K562 (cell line): ENCODE results near the gene LSR. TPM values are rescaled to one million over a fixed set of nuclear protein-coding genes. Genes with fewer than 3 reads are reported as not detected.

Source experiments
- ADNP ChIP-seq: fragments of 200-800 bp; sonication (Bioruptor generic); IDR thresholded peaks from 2 replicates; pipeline ENCODE4 v1.6.1; 2016; ENCODE audit warnings: missing genetic modification characterization, missing compliant biosample characterization
- CBX1 ChIP-seq: sonication (generic); IDR thresholded peaks from 2 replicates; pipeline ENCODE4 v1.6.1; 2016; ENCODE audit warnings: antibody characterized with exemption, low read depth, mild to moderate bottlenecking
- ESRRA ChIP-seq: fragments of 450-650 bp; IDR thresholded peaks from 2 replicates; pipeline ENCODE4 v1.6.1; 2014; ENCODE audit warnings: low read depth, mild to moderate bottlenecking, moderate library complexity, borderline replicate concordance
- GATAD2B ChIP-seq: fragments of 450-650 bp; IDR thresholded peaks from 2 replicates; pipeline ENCODE4 v1.6.1; 2017; ENCODE audit warnings: mild to moderate bottlenecking, borderline replicate concordance
- GTF2A2 ChIP-seq: IDR thresholded peaks from 2 replicates; pipeline ENCODE4 v1.6.1; 2016; ENCODE audit warnings: mild to moderate bottlenecking, missing genetic modification characterization, missing compliant biosample characterization
- HSF4 ChIP-seq: fragments of 250-450 bp; sonication (Bioruptor Pico); IDR thresholded peaks from 2 replicates; pipeline ENCODE4 v2.1.2; 2022; ENCODE audit warnings: mild to moderate bottlenecking, moderate library complexity, borderline replicate concordance
- KLF6 ChIP-seq: fragments of 250-450 bp; sonication (Bioruptor Pico); IDR thresholded peaks from 2 replicates; pipeline ENCODE4 v1.4.0; 2020; ENCODE audit warnings: mild to moderate bottlenecking, moderate library complexity, borderline replicate concordance
- L3MBTL2 ChIP-seq: fragments of 450-650 bp; IDR thresholded peaks from 2 replicates; pipeline ENCODE4 v1.6.1; 2016; ENCODE audit warnings: mild to moderate bottlenecking, moderate library complexity
- LARP7 ChIP-seq: fragments of 450-650 bp; IDR thresholded peaks from 2 replicates; pipeline ENCODE4 v1.6.1; 2016
- NR3C1 ChIP-seq: sonication (generic); formaldehyde crosslinking; IDR thresholded peaks from 2 replicates; pipeline ENCODE4 v1.8.1; 2022; ENCODE audit warnings: missing genetic modification reagents
- NRF1 ChIP-seq, 2 experiments: fragments of 450-650 bp; IDR thresholded peaks in 1 of 2; conservative IDR thresholded peaks in 1 of 2; 2 replicates each; pipeline ENCODE4 v1.6.1; 2014; ENCODE audit warnings: mild to moderate bottlenecking in 2 of 2
- RBM39 ChIP-seq: fragments of 200-400 bp; formaldehyde crosslinking; optimal IDR thresholded peaks from 2 replicates; pipeline ENCODE3; 2018; ENCODE audit warnings: low read depth, low read length
- RUNX1 ChIP-seq: sonication (generic); IDR thresholded peaks from 2 replicates; pipeline ENCODE4 v1.6.1; 2016; ENCODE audit warnings: antibody characterized with exemption, low read depth
- SAFB2 ChIP-seq: fragments of 200-400 bp; formaldehyde crosslinking; IDR thresholded peaks from 2 replicates; pipeline ENCODE4 v1.6.1; 2018; ENCODE audit warnings: borderline replicate concordance, low read length, low read depth, moderate library complexity; ENCODE audit not compliant: severe bottlenecking
- SMAD2 ChIP-seq: fragments of 150-350 bp; IDR thresholded peaks from 2 replicates; pipeline ENCODE4 v1.6.1; 2014; ENCODE audit warnings: low read depth, mild to moderate bottlenecking, low read length
- TARDBP ChIP-seq: fragments of 450-650 bp; IDR thresholded peaks from 2 replicates; pipeline ENCODE4 v1.6.1; 2016
- XRCC4 ChIP-seq: IDR thresholded peaks from one replicate; pipeline ENCODE4 v1.6.1; 2011; ENCODE audit not compliant: insufficient read depth, insufficient read length; ENCODE audit errors: extremely low read depth
- ZNF12 ChIP-seq: sonication (generic); formaldehyde crosslinking; IDR thresholded peaks from 2 replicates; pipeline ENCODE4 v1.4.0; 2020; ENCODE audit warnings: mild to moderate bottlenecking, missing genetic modification reagents
- ZNF133 ChIP-seq: fragments of 250-450 bp; sonication (Bioruptor Pico); IDR thresholded peaks from 2 replicates; pipeline ENCODE4 v1.4.0; 2020; ENCODE audit warnings: mild to moderate bottlenecking
- ZNF280A ChIP-seq: fragments of 450-650 bp; IDR thresholded peaks from 2 replicates; pipeline ENCODE4 v1.6.1; 2018; ENCODE audit warnings: mild to moderate bottlenecking, low read depth; ENCODE audit not compliant: partially characterized antibody
- polyA plus RNA-seq, 8 experiments: library from polyadenylated mRNA; depleted of rRNA in 4 of 8; stranded (reverse) in 5 of 8; unstranded in 3 of 8; fragments of >200 nt; fragmentation: Nextera tagmentation in 2 of 8; fragmentation: Illumina TruSeq in 1 of 8; extraction: Ambion mirVana in 2 of 8; extraction: Trizol in 1 of 8; gene quantifications; 2 replicates each; pipeline versions ENCODE4 v1.2.1 to v1.2.3, GENCODE V29; 2011 to 2014; ENCODE audit warnings: inconsistent platforms in 1 of 8, missing spikeins in 1 of 8
- total RNA-seq, 7 experiments: library from RNA; depleted of rRNA in 6 of 7; stranded (reverse); fragments of >200 nt in 6 of 7; fragmentation: Illumina TruSeq in 2 of 7; extraction: Trizol in 2 of 7; gene quantifications; 2 replicates each; pipeline versions ENCODE4 v1.2.1 to v1.2.3, GENCODE V29; 2011 to 2021; ENCODE audit warnings: low replicate concordance in 1 of 7
- TF ChIP-seq, protein P1 (sequence below): sonication (generic); formaldehyde crosslinking; IDR thresholded peaks from 2 replicates; pipeline ENCODE4 v1.8.1; 2022; ENCODE audit warnings: missing genetic modification reagents
- TF ChIP-seq, protein P2 (sequence below): sonication (generic); formaldehyde crosslinking; IDR thresholded peaks from 2 replicates; pipeline ENCODE4 v1.9.0; 2022; ENCODE audit warnings: mild to moderate bottlenecking, missing genetic modification reagents
- TF ChIP-seq, protein P3 (sequence below), 2 experiments: fragments of 200-800 bp in 1 of 2; sonication (Bioruptor generic) in 1 of 2; sonication (generic) in 1 of 2; formaldehyde crosslinking in 1 of 2; IDR thresholded peaks in 1 of 2; conservative IDR thresholded peaks in 1 of 2; 2 replicates each; pipeline versions ENCODE4 v1.5.0 to v1.6.1; 2016 to 2020; ENCODE audit warnings: missing compliant biosample characterization in 1 of 2, missing genetic modification characterization in 1 of 2, missing genetic modification reagents in 1 of 2

Gene LSR
- total and polyA plus RNA-seq, 9 of the 15 experiments (the other 6 are each of a cell fraction or from before 2014, with no cell fraction given), result 0.44 to 87.9 (median 28.0) TPM

DNA sequence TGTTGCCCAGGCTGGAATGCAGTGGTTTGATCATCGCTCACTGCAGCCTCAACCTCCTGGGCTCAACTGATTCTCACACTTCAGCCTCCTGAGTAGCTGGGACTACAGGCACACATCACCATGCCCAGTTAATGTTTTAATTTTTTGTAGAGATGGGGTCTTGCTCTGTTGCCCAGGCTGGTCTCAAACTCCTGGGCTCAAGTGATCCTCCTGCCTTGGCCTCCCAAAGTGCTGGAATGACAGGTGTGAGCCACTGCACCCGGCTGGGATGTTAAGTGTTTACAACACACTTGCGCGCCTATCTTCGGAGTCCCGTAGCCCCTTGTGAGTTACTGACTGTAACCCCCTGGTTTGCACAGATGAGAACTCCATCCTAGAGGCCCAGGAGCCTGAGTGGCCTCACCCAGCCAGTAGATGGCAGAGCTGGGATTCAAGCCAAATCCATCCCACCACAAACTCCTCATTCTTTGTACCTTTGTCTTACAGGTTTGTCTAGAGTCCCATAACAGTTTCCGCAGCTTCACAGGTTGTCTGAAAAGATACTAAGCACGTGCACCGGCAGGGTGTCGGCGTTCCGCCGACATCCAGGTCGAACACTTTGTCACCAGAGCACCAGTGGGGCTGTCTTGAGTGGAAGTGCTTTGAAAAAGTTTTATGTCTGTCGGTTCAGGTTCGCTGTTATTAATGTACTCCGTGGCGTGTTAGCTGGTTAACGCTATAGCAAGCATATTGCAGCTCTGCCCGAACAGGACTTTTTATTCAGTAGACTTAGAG lies 57.9 kb downstream of the LSR start (continued):
- TF ChIP-seq NR3C1 (CRISPR knock-in tag) (no peak), SAFB2 (no peak), ADNP (tag) (no peak), HSF4 (CRISPR knock-in tag) (no peak; the same call in 1 of the 2 replicates), ZNF12 (CRISPR knock-in tag) (no peak), L3MBTL2 (peak; percentile 71), TARDBP (no peak), RBM39 (no peak), GATAD2B (no peak), GTF2A2 (no peak), SMAD2 (no peak), LARP7 (no peak), CBX1 (0 out of 2 replicates have a peak, but pooled peaks have one; percentile 52), XRCC4 (no peak), ZNF280A (no peak), KLF6 (CRISPR knock-in tag) (0 out of 2 replicates have a peak, but pooled peaks have one; percentile 22), ESRRA (no peak; the same call in 1 of the 2 replicates), RUNX1 (no peak), ZNF133 (CRISPR knock-in tag) (no peak), NRF1 (conservative IDR thresholded peaks at IDR 0.05 in 1 of 2, IDR thresholded peaks at IDR 0.05 in 1 of 2) (no peak)
- TF ChIP-seq, protein P1, sequence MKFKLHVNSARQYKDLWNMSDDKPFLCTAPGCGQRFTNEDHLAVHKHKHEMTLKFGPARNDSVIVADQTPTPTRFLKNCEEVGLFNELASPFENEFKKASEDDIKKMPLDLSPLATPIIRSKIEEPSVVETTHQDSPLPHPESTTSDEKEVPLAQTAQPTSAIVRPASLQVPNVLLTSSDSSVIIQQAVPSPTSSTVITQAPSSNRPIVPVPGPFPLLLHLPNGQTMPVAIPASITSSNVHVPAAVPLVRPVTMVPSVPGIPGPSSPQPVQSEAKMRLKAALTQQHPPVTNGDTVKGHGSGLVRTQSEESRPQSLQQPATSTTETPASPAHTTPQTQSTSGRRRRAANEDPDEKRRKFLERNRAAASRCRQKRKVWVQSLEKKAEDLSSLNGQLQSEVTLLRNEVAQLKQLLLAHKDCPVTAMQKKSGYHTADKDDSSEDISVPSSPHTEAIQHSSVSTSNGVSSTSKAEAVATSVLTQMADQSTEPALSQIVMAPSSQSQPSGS (CRISPR knock-in tag), result no peak
- TF ChIP-seq, protein P2, sequence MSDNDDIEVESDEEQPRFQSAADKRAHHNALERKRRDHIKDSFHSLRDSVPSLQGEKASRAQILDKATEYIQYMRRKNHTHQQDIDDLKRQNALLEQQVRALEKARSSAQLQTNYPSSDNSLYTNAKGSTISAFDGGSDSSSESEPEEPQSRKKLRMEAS (CRISPR knock-in tag), result no peak
- TF ChIP-seq, protein P3, sequence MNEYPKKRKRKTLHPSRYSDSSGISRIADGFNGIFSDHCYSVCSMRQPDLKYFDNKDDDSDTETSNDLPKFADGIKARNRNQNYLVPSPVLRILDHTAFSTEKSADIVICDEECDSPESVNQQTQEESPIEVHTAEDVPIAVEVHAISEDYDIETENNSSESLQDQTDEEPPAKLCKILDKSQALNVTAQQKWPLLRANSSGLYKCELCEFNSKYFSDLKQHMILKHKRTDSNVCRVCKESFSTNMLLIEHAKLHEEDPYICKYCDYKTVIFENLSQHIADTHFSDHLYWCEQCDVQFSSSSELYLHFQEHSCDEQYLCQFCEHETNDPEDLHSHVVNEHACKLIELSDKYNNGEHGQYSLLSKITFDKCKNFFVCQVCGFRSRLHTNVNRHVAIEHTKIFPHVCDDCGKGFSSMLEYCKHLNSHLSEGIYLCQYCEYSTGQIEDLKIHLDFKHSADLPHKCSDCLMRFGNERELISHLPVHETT (CRISPR knock-in tag; conservative IDR thresholded peaks at IDR 0.05 in 1 of 2, IDR thresholded peaks at IDR 0.05 in 1 of 2), result no peak
